Femur (tissue), 1 donor: ENCODE results near the gene IPCEF1.
A peak's percentile ranks its signal among the peaks of the same experiment; 100 is the strongest.

ENCODE experiments used
- DNase-seq: peaks from one replicate; pipeline ENCODE4 v3.0.0-alpha.2; 2017

Gene IPCEF1

DNA sequence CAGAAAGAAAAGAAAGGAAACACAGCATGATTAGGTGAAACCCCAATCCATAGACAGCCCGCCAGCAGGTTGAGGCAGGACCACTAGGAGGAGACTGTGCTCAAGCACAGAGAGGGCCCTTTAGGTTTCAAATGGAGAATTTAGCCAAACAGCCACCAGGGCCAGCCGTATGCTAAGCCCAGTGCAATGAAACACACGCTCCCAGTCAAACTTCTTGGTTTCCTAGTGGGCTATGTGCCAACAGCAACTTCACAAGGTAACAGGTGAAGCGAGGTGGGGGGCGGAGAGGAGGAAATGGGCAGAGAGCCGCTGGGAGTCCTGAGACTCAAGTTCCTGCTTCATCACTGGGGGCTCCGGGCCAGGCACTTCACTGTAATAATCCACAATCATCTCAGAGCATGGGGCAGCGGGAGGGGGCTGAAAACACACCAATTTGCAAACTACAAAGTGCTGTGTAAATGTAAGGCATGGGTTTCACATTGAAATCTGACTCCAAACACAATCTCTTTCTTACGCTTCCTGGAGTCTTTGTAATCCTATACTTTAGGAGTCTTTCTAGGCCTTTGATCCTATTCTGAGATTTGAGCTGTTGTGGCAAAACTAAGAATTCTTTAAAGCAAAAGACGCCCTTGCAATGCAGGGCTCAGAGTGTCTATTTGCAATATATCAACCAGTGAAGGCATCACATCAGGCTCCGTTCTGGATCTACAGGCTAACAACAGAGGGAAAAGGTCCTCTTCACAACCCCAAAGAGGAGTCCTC is 200.3 kb downstream of the IPCEF1 start:
- DNase-seq, result peak; percentile 55

DNA sequence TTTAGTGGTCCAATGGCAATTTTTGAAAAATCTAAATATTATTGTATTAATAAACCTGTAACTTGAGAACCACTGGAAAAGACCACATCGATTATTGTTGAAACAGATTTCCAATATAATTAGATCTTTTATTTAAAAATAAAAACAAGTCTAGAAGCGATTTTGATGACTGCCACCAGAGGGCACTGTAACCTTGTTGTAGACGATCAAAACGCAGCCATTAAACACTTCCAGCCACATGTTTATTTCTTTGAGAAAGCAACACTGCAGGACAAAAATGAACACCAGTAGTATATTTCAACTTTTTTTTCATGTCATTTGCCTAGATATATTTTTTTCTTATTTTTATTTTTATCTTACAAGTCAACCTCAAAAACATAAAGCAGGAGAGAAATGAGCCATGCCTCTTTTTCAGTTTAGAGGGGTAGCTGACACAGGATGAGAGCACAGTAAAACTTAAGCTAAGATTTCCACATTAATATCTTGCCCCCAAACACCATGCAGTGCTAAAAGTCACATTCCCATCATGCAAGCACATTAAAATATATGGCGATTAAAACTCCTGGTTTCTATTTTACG is 202.1 kb downstream of the IPCEF1 start:
- peak; percentile 64 for DNase-seq

DNA sequence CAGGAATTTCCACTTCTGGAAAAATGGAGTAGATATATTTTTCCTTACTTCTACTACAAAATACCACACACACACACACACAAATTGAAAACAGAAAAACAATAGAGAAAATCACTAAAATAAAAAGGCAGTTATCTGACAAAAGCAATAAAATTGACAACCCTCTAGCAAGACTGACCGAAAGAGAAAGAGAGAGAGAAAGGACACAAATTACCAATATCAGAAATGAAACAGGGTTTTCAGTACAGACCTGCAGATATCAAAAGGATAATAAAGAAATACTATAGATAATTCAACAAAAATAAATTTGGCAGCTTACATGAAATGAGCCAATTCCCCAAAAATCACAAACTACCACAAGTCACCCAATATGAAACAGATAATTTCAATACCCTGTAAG is 212.8 kb downstream of the IPCEF1 start:
- DNase-seq, result no peak

DNA sequence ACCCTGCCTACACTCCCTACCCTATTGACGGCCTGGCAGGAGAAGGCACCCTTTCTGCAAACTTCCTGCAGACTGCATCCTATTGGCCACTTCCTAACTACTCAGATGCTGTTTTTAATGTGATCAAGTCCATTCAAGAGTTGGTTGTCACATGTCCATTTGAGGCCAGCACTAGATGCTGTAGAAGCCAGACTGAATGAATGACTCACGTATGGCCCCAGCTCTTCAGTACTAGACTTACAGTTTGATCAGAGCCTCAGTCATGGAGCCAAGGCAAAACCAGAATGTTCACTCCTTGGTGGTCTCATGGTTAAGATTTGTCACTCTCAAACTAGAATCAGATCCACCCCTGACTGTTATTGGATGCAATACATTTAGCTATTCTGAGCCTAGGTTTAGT is 215.9 kb downstream of the IPCEF1 start:
- DNase-seq, result no peak

DNA sequence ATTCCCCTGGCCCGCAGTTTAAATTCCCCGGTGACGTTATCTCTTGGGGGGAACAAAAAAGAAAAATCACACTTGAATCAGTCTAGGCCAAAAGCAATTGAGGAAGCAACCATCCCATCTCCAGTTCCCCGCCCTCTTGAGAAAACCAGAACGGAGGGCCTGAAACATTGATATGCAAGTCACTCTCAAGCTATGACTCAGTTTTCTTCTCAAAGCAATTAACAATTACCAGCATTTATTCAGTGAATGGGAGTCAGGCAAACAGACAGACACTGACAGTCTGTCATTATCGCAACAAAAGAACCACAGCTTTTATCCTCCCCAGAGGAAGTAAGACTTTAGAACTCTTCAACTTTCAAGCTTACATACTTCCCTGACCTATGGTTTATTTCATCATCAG is 216.7 kb downstream of the IPCEF1 start:
- DNase-seq, result no peak

DNA sequence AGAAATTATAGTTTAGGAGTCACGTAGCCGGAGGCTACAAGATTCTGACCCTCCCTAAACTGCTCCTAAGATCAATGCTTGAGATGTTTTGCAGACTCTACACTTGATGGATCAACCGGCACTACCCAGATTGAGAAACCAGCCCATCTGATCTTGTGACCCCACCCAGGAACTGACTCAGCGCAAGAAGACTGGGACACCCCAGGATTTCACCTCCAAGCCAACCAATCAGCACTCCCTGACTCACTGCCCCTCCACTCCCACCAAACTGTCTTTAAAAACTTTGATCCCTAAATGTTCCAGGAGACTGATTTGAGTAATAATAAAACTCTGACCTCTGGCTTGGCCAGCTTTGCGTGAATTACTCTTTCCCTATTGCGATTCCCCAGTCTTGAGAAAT is 217.8 kb downstream of the IPCEF1 start:
- DNase-seq, result no peak

DNA sequence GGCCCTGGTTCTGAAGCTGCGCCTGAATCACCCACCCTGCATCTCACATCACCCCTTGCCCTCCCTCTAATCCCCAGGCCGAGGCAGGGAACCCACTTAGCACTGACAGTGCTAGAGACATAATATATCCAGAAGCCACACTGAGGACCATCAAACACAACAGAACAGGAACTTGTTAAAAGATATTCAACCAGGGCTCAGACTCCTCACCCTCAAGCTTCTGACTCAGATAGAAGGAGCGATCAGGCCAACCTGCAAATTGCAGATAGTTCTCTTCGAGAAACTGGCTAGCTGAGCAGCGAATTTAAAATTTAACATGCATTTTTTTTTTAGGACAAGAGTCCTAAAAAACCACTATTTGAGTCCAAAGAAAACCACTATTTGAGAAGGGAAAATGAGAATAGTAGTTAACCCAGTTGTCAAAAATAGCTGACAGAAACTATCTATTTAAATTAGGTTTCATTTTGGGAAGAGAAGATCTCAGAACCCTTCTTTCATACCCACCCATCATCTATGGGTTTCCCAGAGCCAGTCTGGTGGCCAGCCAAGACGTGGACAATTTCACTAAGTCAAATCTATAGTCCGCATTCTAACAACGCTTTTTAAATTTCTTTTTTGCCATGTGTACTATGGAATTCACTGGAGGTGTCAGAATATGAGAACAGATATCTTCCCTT is 222.0 kb downstream of the IPCEF1 start:
- no peak for DNase-seq

DNA sequence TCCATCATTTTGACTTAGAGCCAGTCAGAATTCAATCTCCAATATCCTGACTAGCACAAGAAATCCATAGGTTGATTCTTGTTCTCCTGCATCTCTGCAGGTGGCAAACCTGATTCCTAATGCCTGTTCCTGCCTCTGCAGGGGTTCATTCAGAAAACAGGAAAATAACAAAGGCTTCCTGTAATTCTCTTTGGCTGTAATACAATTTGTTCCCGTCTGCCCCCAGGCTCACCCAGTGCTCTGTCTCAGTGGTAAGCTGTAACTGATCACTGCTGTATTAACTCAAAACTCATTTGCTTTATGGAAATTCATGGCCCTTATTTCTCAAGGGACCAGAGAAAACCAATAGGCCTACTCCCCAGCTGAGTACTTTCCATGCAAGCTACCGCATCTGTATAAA is 228.9 kb downstream of the IPCEF1 start:
- DNase-seq, result no peak

DNA sequence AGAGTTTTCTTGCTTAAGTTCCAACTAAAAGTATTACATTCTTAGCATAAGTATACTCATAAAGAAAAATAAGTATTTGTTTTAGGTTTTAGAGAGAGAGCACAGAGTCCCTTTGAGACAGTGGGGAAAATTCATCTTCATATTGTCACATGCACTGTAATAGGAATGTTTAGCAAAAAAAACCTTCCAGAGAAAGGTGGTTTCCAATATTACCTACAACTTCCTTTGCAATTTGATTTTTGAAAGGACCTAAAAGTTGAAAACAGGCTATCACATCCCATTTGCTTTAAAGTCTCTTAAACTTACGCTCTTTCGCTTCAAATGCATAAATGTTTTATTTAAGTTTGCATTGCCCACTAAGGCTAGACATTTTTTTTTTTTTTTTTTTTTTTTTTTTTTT is 231.2 kb downstream of the IPCEF1 start:
- DNase-seq, result no peak

DNA sequence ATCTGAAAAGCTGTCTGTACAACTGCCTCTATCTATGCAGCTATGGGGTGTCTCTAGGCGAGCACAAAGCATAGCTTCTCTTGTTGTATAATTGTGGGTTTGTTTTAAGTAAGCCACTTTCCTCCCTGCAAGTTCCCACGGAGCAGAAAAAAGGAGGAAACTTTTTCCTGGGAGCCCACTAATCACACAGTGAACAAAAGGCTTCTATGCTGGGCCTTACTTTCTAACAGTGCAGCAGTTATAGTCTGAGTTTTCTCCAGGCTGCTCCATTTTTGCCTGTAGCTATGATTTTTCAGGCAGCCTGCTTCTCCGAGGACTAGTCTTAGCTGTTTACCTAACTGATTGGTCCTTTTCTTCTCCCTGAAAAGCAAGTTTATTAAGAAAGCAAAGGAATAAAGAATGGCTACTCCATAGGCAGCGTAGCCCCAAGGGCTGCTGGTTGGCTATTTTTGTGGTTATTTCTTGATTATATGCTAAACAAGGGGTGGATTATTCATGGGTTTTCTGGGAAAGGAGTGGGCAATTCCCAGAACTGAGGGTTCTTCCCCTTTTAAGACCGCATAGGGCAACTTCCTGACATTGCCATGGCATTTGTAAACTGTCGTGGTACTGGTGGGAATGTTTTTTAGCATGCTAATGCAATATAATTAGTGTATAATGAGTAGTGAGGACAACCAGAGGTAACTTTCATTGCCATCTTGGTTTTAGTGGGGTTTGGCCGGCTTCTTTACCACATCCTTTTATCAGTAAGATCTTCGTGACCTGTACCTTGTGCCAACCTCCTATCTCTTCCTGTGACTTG is 233.2 kb downstream of the IPCEF1 start:
- DNase-seq, result peak; percentile 24

DNA sequence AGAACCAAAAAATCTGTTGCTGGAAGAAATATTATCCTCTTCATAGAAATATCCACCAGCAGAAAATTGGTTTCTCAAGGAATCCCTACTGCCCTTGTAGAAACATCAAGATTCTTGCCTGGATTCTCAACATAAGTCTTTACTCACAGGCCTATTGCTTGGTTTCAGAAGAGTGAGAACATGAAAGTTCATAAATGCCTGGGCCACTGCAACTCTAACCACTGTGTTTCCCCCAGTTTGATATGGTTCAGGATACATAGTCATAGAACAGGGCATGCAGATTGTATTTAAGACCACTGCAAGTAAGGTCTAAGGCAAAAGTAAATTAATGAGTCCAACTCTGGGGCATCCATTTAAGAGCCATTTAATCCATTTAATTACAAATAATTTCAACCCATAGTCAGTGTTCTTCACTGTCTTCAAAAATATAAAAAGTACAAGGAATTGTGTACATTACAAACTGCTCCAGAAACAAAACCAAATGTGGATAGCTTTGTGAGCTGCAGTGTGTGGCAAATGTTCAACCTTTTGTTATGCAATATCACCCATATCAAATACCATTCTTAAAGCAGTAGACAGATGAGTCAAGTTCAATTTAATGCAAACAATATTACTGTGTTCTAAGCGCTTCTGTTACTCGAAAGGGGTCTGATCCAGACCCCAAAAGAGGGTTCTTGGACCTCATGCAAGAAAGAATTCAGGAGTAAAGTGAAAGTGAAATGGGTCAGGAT is 234.2 kb downstream of the IPCEF1 start:
- no peak for DNase-seq

DNA sequence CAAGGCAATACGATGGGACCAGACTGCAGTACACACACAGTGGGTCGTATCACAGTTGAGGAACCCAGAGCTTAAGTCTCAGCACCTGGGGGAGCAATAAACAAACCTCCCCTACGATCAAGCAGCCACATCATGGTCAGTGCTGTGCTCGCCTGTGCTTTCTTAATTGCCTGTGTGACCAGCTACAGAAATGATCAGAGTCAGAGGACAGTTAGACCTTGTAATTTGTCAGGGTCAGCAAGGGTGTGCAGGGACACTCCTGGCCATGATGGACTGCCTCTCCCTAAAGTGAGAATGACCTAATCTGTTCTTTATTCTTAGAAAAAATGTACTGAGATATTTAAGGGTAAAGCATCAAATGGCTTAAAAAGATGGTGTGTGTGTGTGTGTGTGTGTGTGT is 239.1 kb downstream of the IPCEF1 start:
- DNase-seq, result no peak

DNA sequence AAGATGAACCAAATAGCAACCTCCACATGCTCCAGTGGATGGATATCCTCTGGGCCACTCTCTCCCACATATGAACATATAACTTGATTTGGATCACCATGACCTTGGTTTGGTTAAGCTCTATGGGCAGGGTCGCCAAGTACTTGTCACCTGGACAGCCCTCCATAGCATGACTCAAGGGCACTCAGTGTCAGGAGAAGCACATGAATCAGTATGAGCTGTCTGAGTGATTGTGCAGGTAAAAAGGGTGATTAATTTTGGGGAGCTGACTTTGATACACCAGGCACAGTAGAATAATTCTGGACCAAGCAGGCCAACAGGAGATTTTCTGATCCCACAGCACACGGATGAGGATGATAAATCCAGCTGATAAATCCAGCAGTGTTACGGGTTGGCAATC is 243.2 kb downstream of the IPCEF1 start:
- no peak for DNase-seq

DNA sequence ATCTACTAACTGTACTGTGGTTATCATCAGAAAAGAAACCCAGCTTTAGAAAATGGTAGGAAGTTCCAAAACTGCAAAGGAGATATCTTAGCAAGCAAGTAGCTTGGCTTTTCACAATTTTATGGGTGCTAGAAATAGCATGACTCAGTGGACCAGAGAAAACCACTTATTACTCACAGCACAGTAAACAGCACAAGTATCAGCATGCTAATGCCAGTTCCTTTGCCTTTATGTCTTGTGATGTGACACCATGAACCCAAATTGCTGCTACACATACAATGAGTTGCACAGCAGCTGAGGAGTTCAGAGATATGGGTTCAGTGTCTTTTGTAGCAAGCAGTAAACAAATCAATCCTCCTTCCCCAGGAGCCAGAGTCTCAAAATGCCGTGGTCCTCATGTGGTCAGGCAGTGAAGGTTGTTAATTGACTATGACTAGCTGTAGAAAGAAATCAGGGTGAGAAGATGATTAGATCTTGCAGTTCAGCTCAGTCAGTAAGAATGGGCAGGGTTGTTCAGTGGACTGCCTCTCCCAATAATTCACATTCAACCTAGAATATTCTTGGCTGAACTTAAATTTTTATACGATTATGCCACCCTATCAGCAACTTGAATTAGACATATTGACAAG is 244.3 kb downstream of the IPCEF1 start:
- DNase-seq, result no peak

DNA sequence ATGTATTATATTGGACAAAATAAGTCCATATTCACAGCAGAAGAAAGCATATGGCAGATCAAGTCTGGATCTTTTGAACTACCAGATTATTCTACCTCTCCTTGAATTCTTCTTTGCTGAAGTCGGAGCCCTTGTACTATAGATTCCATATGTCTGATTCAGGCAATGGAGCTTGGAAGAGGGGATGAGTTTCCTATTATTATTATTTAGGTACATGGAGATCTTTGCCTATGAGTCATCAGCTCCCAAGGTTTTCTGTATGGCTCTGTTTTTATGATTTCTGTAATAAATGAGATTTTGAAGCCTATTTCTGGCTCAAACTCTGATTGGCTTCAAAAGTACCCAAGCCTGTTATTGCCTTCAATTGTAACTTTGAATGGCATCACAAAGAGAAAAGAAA is 245.6 kb downstream of the IPCEF1 start:
- DNase-seq, result no peak

DNA sequence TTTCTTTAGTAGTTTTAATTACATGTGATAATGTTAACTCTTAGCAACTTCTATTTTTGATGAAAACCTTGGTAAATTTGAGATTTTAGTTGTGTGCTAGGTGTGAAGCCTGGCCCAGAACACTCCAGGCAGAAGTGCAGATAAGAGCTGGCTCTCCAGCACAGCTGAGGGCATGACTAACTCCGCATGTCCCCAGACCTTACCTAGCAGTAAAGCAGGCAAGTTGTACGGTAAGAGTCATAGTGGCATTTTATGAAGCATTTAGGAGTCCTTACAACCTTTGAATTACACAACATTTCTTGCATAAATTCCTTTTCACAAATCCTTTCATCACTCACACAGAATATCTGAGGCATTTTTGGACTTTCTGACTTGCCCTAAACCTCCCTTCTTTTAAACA is 250.4 kb downstream of the IPCEF1 start:
- no peak for DNase-seq
